PC-3 (cell line): ENCODE data around the gene COL4A6. TPM values are rescaled to one million over a fixed set of nuclear protein-coding genes. Genes with fewer than 3 reads are reported as not detected.

ENCODE experiments used
- ATAC-seq: fragments of 200-7000 bp; cut with Tn5 transposase; 2 replicates; pipeline ENCODE4 v1.9.1; 2020; ENCODE audit warnings: mild to moderate bottlenecking, moderate library complexity
- BruUV-seq: library from RNA; stranded (reverse); fragments of 400-500 nt; replicated peaks from 2 replicates; lab custom pipeline; 2021; lab: Mats Ljungman, UMichigan
- CTCF ChIA-PET: fragments of 300-600 bp; sonication (Branson Sonifier 250); formaldehyde crosslinking; loops from one replicate; lab custom pipeline; 2022; ENCODE audit warnings: antibody characterized with exemption; lab: Charles Lee
- POLR2A ChIA-PET: fragments of 300-600 bp; sonication (Branson Sonifier 250); formaldehyde crosslinking; loops from one replicate; lab custom pipeline; 2022; ENCODE audit warnings: antibody characterized with exemption; ENCODE audit not compliant: unreplicated experiment; lab: Charles Lee
- DNase-seq: peaks from one replicate; pipeline ENCODE4 v3.0.0-alpha.2; 2015
- H2AFZ ChIP-seq: fragments of 300-600 bp; sonication (generic); 2 replicates; pipeline ENCODE4 v1.6.0; 2016; ENCODE audit warnings: antibody characterized with exemption, low read length
- H3F3A ChIP-seq: fragments of 300-600 bp; sonication (generic); one replicate; pipeline ENCODE4 v1.6.0; 2017; ENCODE audit warnings: antibody characterized with exemption, low read length, control low read depth, mild to moderate bottlenecking; ENCODE audit not compliant: unreplicated experiment
- H3K27ac ChIP-seq: fragments of 300-600 bp; sonication (generic); 2 replicates; pipeline ENCODE4 v1.5.1; 2016; ENCODE audit warnings: mild to moderate bottlenecking, low read length
- H3K27me3 ChIP-seq: fragments of 300-600 bp; sonication (generic); 2 replicates; pipeline ENCODE4 v1.6.1; 2016; ENCODE audit warnings: low read length, mixed read lengths
- H3K36me3 ChIP-seq: fragments of 300-600 bp; sonication (generic); 2 replicates; pipeline ENCODE4 v1.6.1; 2016; ENCODE audit warnings: low read depth, mixed run types, low read length, mixed read lengths
- H3K4me1 ChIP-seq: fragments of 300-600 bp; sonication (generic); 2 replicates; pipeline ENCODE4 v1.5.1; 2016; ENCODE audit warnings: low read length; ENCODE audit not compliant: insufficient read depth
- H3K4me2 ChIP-seq: fragments of 300-600 bp; sonication (generic); 2 replicates; pipeline ENCODE4 v1.6.0; 2016; ENCODE audit warnings: low read length
- H3K4me3 ChIP-seq: fragments of 300-600 bp; sonication (generic); 2 replicates; pipeline ENCODE4 v1.5.1; 2016; ENCODE audit warnings: mild to moderate bottlenecking, low read length, mixed read lengths
- H3K79me2 ChIP-seq: fragments of 300-600 bp; sonication (generic); 2 replicates; pipeline ENCODE4 v1.6.1; 2017; ENCODE audit warnings: low read length, mixed read lengths
- H3K9ac ChIP-seq: fragments of 300-600 bp; sonication (generic); 2 replicates; pipeline ENCODE4 v1.6.0; 2016; ENCODE audit warnings: mild to moderate bottlenecking, low read length
- H3K9me2 ChIP-seq: fragments of 300-600 bp; sonication (generic); replicated peaks from 2 replicates; pipeline ENCODE4 v1.6.1; 2016; ENCODE audit warnings: mixed run types, low read length, mixed read lengths
- H3K9me3 ChIP-seq: fragments of 300-600 bp; sonication (generic); 2 replicates; pipeline ENCODE4 v1.6.1; 2016; ENCODE audit warnings: low read length, mixed read lengths
- H4K20me1 ChIP-seq: fragments of 300-600 bp; sonication (generic); 2 replicates; pipeline ENCODE4 v1.6.1; 2016; ENCODE audit warnings: low read length, mixed read lengths
- EZH2 ChIP-seq: fragments of 300-600 bp; sonication (generic); IDR thresholded peaks from one replicate; pipeline ENCODE4 v1.6.1; 2017; ENCODE audit warnings: antibody characterized with exemption, mild to moderate bottlenecking, low read length; ENCODE audit not compliant: unreplicated experiment
- EZH2phosphoT487 ChIP-seq: fragments of 300-600 bp; sonication (generic); IDR thresholded peaks from 2 replicates; pipeline ENCODE4 v1.6.1; 2018; ENCODE audit warnings: mild to moderate bottlenecking, antibody characterized with exemption, low read length, borderline replicate concordance
- intact Hi-C: fragments of 100-400 bp; cut with micrococcal nuclease; formaldehyde crosslinking; loops from 2 replicates; pipeline ENCODE4 v1.9.0; 2023
- total RNA-seq: library from RNA; depleted of rRNA; stranded (reverse); fragments of >200 nt; gene quantifications from 2 replicates; pipeline ENCODE4 v1.2.3, GENCODE V29; 2014
- TF ChIP-seq, protein P1 (sequence below): fragments of 300-600 bp; sonication (generic); conservative IDR thresholded peaks from 2 replicates; pipeline ENCODE4 v1.5.1; 2017; ENCODE audit warnings: antibody characterized with exemption, low read depth, mild to moderate bottlenecking, low read length

COL4A6 gene
- total RNA-seq, 1 experiment from 2014 or later = 4.4 TPM

- Histone ChIP-seq H3K27ac (no peak overlapping the region), H3K4me2 (no peak overlapping the region), H3K79me2 (no peaks in the 10 kb centered on the region), H3F3A (no peaks in the 10 kb centered on the region), H3K4me1 (no peaks in the 10 kb centered on the region), H3K27me3 (no peaks in the 10 kb centered on the region), H4K20me1 (no peaks in the 10 kb centered on the region), H3K9me2 (no peaks in the 10 kb centered on the region), H2AFZ (no peak overlapping the region), H3K9ac (no peak overlapping the region), H3K9me3 (no peaks in the 10 kb centered on the region), H3K36me3 (no peaks in the 10 kb centered on the region), H3K4me3 (no peak overlapping the region)
- CTCF ChIA-PET = no interaction called here
- DNase-seq (peak; percentile 7), ATAC-seq (no peak)
- BruUV-seq = no TSS peak
- POLR2A ChIA-PET = no interaction called here
- no peak for TF ChIP-seq EZH2phosphoT487
- TF ChIP-seq, protein P1, sequence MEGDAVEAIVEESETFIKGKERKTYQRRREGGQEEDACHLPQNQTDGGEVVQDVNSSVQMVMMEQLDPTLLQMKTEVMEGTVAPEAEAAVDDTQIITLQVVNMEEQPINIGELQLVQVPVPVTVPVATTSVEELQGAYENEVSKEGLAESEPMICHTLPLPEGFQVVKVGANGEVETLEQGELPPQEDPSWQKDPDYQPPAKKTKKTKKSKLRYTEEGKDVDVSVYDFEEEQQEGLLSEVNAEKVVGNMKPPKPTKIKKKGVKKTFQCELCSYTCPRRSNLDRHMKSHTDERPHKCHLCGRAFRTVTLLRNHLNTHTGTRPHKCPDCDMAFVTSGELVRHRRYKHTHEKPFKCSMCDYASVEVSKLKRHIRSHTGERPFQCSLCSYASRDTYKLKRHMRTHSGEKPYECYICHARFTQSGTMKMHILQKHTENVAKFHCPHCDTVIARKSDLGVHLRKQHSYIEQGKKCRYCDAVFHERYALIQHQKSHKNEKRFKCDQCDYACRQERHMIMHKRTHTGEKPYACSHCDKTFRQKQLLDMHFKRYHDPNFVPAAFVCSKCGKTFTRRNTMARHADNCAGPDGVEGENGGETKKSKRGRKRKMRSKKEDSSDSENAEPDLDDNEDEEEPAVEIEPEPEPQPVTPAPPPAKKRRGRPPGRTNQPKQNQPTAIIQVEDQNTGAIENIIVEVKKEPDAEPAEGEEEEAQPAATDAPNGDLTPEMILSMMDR = peak; percentile 38; the same call in 1 of the 2 replicates
- intact Hi-C loops = no loop called here
These were observed 192.8 kb downstream of the COL4A6 start for GRCh38 chrX:108245462-108245861.

- ATAC-seq (no peak), DNase-seq (no peak)
- H3K9ac ChIP-seq = no peak overlapping the region
- no peak overlapping the region for H3K27ac ChIP-seq
- H3F3A ChIP-seq = no peaks in the 10 kb centered on the region
- H3K9me3 ChIP-seq = no peaks in the 10 kb centered on the region
- TF ChIP-seq EZH2phosphoT487 = no peak
- TF ChIP-seq EZH2 = no peak
- TF ChIP-seq, protein P1 = no peak
- H3K4me3 ChIP-seq = no peak overlapping the region
- CTCF ChIA-PET = no interaction called here
- POLR2A ChIA-PET = no interaction called here
- intact Hi-C loops = no loop called here
- H3K79me2 ChIP-seq = no peaks in the 10 kb centered on the region
- H3K36me3 ChIP-seq = no peaks in the 10 kb centered on the region
- no peaks in the 10 kb centered on the region for H3K27me3 ChIP-seq
- no peaks in the 10 kb centered on the region for H3K4me1 ChIP-seq
- H4K20me1 ChIP-seq = no peaks in the 10 kb centered on the region
- no peak overlapping the region for H3K4me2 ChIP-seq
- H2AFZ ChIP-seq = no peak overlapping the region
- H3K9me2 ChIP-seq = no peaks in the 10 kb centered on the region
- BruUV-seq = no TSS peak
These were observed 202.2 kb downstream of the COL4A6 start for GRCh38 chrX:108235986-108236385.

- no peak for TF ChIP-seq EZH2phosphoT487
- TF ChIP-seq, protein P1 = no peak
- no peak for TF ChIP-seq EZH2
- DNase-seq (no peak), ATAC-seq (no peak)
- no peaks in the 10 kb centered on the region for H3F3A ChIP-seq
- no peaks in the 10 kb centered on the region for H4K20me1 ChIP-seq
- H3K9me3 ChIP-seq = no peaks in the 10 kb centered on the region
- no peak overlapping the region for H3K4me2 ChIP-seq
- H3K27ac ChIP-seq = no peak overlapping the region
- ChIA-PET POLR2A (no interaction called here), CTCF (no interaction called here)
- H3K9ac ChIP-seq = no peak overlapping the region
- no peaks in the 10 kb centered on the region for H3K36me3 ChIP-seq
- H3K4me3 ChIP-seq = no peak overlapping the region
- BruUV-seq = no TSS peak
- H3K79me2 ChIP-seq = no peaks in the 10 kb centered on the region
- intact Hi-C loops = no loop called here
- no peaks in the 10 kb centered on the region for H3K9me2 ChIP-seq
- H2AFZ ChIP-seq = no peak overlapping the region
- H3K27me3 ChIP-seq = no peaks in the 10 kb centered on the region
- H3K4me1 ChIP-seq = no peaks in the 10 kb centered on the region
These were observed 207.6 kb downstream of the COL4A6 start for GRCh38 chrX:108230574-108230973.
